ENCODE data around the gene LTB4R. TPM values are rescaled to one million over a fixed set of nuclear protein-coding genes. Genes with fewer than 3 reads are reported as not detected.

The LTB4R gene
- 3.1 to 6.1 TPM (median 5.2 TPM) in 5 replicates for total RNA-seq (2022; extraction: Qiagen RNA extraction)

DNA sequence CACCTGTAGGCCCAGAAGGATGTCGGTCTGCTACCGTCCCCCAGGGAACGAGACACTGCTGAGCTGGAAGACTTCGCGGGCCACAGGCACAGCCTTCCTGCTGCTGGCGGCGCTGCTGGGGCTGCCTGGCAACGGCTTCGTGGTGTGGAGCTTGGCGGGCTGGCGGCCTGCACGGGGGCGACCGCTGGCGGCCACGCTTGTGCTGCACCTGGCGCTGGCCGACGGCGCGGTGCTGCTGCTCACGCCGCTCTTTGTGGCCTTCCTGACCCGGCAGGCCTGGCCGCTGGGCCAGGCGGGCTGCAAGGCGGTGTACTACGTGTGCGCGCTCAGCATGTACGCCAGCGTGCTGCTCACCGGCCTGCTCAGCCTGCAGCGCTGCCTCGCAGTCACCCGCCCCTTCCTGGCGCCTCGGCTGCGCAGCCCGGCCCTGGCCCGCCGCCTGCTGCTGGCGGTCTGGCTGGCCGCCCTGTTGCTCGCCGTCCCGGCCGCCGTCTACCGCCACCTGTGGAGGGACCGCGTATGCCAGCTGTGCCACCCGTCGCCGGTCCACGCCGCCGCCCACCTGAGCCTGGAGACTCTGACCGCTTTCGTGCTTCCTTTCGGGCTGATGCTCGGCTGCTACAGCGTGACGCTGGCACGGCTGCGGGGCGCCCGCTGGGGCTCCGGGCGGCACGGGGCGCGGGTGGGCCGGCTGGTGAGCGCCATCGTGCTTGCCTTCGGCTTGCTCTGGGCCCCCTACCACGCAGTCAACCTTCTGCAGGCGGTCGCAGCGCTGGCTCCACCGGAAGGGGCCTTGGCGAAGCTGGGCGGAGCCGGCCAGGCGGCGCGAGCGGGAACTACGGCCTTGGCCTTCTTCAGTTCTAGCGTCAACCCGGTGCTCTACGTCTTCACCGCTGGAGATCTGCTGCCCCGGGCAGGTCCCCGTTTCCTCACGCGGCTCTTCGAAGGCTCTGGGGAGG is at the start of gene LTB4R:
LTB4R (plus strand) TSS at position 857 of the 959 bp plus-strand sequence. CDS start 4,150 bp downstream, outside the sequence.

DNA sequence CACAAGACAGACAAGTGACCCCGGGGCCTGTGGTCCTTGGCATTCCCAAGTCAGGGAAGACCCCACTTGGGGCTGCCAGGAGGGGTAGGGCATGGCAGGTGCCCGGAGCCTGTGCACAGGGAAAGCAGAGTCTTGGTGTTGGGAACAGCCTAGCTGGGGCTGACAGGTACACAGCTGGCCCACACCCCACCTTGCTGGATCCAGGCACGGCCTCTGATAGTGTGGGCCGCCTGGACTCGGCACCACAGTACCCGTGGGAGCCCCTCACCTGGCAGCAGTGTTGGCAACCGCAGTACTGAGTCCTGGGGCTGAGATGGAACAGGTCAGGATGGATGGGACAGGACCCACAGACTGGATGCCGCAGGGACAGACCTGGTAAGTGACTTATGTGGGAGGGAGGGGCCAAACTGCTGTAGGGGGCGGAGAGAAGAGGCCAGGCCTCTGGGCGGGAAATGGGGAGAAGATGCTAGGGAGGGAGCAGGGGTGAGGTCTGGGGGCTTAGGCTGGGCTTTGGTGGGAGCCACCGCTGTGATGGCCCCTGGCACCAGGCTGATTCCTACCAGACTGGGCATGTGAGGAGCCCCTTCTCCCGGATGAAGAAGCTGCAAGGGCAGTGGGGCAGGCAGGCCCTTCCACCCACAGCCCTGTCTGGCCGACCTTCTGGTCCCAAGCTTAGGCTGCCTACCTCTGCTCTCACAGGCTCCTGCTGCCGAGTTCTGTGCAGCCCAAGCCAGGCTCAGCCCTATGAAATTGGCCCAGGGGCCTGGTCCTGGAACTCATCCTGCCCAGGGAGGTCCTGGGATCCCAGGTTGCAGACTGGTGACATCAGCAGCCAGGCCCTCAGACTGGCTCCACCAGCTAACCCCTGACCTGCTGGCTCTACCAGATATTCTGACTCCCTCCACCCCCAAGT is 48.2 kb upstream of the LTB4R start, which contains the start of gene TGM1:
TGM1 (minus strand) TSS at position 357 of the 913 bp plus-strand sequence. CDS start 825 bp downstream, outside the sequence.

DNA sequence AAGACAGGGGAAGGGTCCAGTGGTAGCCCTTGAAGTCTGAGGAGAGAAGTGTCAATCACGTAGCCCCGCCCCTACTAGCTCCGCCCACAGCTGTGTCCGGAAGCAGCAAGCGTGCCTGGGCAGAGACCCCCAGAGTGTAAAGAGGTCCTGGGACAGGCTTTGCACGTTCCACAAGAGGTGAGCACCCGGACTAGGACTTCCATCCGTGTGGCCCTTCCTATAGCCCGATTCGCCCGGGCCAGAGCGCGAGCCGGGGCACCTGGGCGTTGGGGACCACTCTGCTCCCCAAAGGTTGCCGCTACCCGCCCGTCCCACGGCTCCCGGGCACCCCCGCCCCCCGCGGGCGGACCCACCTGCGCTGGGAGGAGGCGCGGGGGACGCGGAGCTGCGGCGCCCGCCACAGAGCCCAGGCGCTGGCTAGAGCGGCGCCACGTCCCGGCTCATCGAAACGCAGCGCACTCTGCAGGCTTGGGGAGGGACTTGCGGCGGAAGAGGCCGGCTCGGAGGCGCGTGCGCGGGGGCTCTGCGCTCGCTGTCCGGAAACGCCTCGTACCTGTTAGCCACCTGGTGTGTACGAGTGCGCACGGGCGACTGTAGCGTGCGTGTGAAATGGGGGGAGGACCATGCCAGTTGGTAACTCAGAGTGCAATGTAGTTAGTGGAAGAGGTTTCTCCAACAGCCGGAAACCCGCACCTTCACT is 40.0 kb upstream of the LTB4R start, which contains the start of gene RABGGTA:
RABGGTA (minus strand) TSS at position 464 of the 700 bp plus-strand sequence. CDS start 482 bp downstream, outside the sequence.

GRCh38 chr14:24299255-24300191 is 11.8 kb upstream of the LTB4R start, which contains the start of the genes DHRS1 and NOP9:
TSS of gene DHRS1 (minus strand) at chr14:24299780. CDS start at chr14:24299106, 674 bp downstream.
TSS of gene NOP9 (plus strand) at chr14:24299850. CDS start at chr14:24299955, 105 bp downstream.

GRCh38 chr14:24307575-24308341 is 3.5 kb upstream of the LTB4R start, which contains the start of gene CIDEB:
TSS of gene CIDEB (minus strand) at chr14:24307977. CDS start at chr14:24307858, 119 bp downstream.

GRCh38 chr14:24309538-24310264 is 1.6 kb upstream of the LTB4R start, which contains the start of gene LTB4R2:
TSS of gene LTB4R2 (plus strand) at chr14:24310140. CDS start at chr14:24310665, 525 bp downstream.

GRCh38 chr14:24334431-24335291 is 23.4 kb downstream of the LTB4R start, which contains the start of gene ADCY4:
TSS of gene ADCY4 (minus strand) at chr14:24335071. CDS start at chr14:24334652, 419 bp downstream.

GRCh38 chr14:24339284-24340151 is 28.2 kb downstream of the LTB4R start, which contains the start of gene RIPK3:
TSS of gene RIPK3 (minus strand) at chr14:24339991. CDS start at chr14:24339826, 165 bp downstream.

Other genes with a start within 250 kb of the LTB4R start
- gene CPNE6, start 239.9 kb upstream of the LTB4R start, total RNA-seq (2022; extraction: Qiagen RNA extraction) = 0.05 to 0.12 TPM (median 0.06 TPM) in 4 of 5 replicates, not detected in the other
- gene PCK2, start 217.2 kb upstream of the LTB4R start, total RNA-seq (2022; extraction: Qiagen RNA extraction) = 17.2 to 22.3 TPM (median 20.2 TPM) in 5 replicates
- gene DCAF11, start 196.7 kb upstream of the LTB4R start, total RNA-seq (2022; extraction: Qiagen RNA extraction) = 20.3 to 26.4 TPM (median 20.7 TPM) in 5 replicates
- 0.74 to 1.1 TPM (median 0.98 TPM) in 5 replicates for gene NRL, start 196.6 kb upstream of the LTB4R start, total RNA-seq (2022; extraction: Qiagen RNA extraction)
- 0.10 to 0.13 TPM in 2 of 5 replicates, not detected in the others for gene FITM1, start 180.8 kb upstream of the LTB4R start, total RNA-seq (2022; extraction: Qiagen RNA extraction)
- gene PSME1, start 175.3 kb upstream of the LTB4R start, total RNA-seq (2022; extraction: Qiagen RNA extraction) = 158 to 182 TPM (median 161 TPM) in 5 replicates
- 46.5 to 62.7 TPM (median 58.0 TPM) in 5 replicates for gene EMC9, start 169.9 kb upstream of the LTB4R start, total RNA-seq (2022; extraction: Qiagen RNA extraction)
- 150 to 197 TPM (median 159 TPM) in 5 replicates for gene PSME2, start 164.9 kb upstream of the LTB4R start, total RNA-seq (2022; extraction: Qiagen RNA extraction)
- gene RNF31, start 164.0 kb upstream of the LTB4R start, total RNA-seq (2022; extraction: Qiagen RNA extraction) = 20.3 to 33.7 TPM (median 32.3 TPM) in 5 replicates
- 15.6 to 20.2 TPM (median 16.5 TPM) in 5 replicates for gene IRF9, start 150.2 kb upstream of the LTB4R start, total RNA-seq (2022; extraction: Qiagen RNA extraction)
- gene REC8, start 139.4 kb upstream of the LTB4R start, total RNA-seq (2022; extraction: Qiagen RNA extraction) = 2.7 to 5.3 TPM (median 3.3 TPM) in 5 replicates
- 75.4 to 87.1 TPM (median 80.0 TPM) in 5 replicates for gene IPO4, start 122.7 kb upstream of the LTB4R start, total RNA-seq (2022; extraction: Qiagen RNA extraction)
- gene TM9SF1, start 116.1 kb upstream of the LTB4R start, total RNA-seq (2022; extraction: Qiagen RNA extraction) = 60.6 to 69.9 TPM (median 64.6 TPM) in 5 replicates
- not detected in 5 replicates for gene TSSK4, start 105.8 kb upstream of the LTB4R start, total RNA-seq (2022; extraction: Qiagen RNA extraction)
- 78.2 to 100.0 TPM (median 79.3 TPM) in 5 replicates for gene CHMP4A, start 98.0 kb upstream of the LTB4R start, total RNA-seq (2022; extraction: Qiagen RNA extraction)
- gene MDP1, start 95.4 kb upstream of the LTB4R start, total RNA-seq (2022; extraction: Qiagen RNA extraction) = 28.9 to 33.7 TPM (median 31.1 TPM) in 5 replicates
- gene NEDD8, start 79.1 kb upstream of the LTB4R start, total RNA-seq (2022; extraction: Qiagen RNA extraction) = 433 to 471 TPM (median 446 TPM) in 5 replicates
- 53.0 to 66.2 TPM (median 54.3 TPM) in 5 replicates for gene GMPR2, start 78.6 kb upstream of the LTB4R start, total RNA-seq (2022; extraction: Qiagen RNA extraction)
- gene TINF2, start 68.9 kb upstream of the LTB4R start, total RNA-seq (2022; extraction: Qiagen RNA extraction) = 33.4 to 37.5 TPM (median 36.9 TPM) in 5 replicates
- 0.93 to 1.8 TPM (median 1.1 TPM) in 5 replicates for gene TGM1, start 48.3 kb upstream of the LTB4R start, total RNA-seq (2022; extraction: Qiagen RNA extraction)
- gene RABGGTA, start 39.9 kb upstream of the LTB4R start, total RNA-seq (2022; extraction: Qiagen RNA extraction) = 15.8 to 17.3 TPM (median 16.6 TPM) in 5 replicates
- 9.9 to 12.1 TPM (median 12.0 TPM) in 5 replicates for gene DHRS1, start 11.7 kb upstream of the LTB4R start, total RNA-seq (2022; extraction: Qiagen RNA extraction)
- gene NOP9, start 11.7 kb upstream of the LTB4R start, total RNA-seq (2022; extraction: Qiagen RNA extraction) = 13.4 to 16.4 TPM (median 14.4 TPM) in 5 replicates
- 0.12 to 0.26 TPM (median 0.23 TPM) in 5 replicates for gene CIDEB, start 3.5 kb upstream of the LTB4R start, total RNA-seq (2022; extraction: Qiagen RNA extraction)
- gene LTB4R2, start 1.4 kb upstream of the LTB4R start, total RNA-seq (2022; extraction: Qiagen RNA extraction) = 2.4 to 5.1 TPM (median 4.0 TPM) in 5 replicates
- gene ADCY4, start 23.6 kb downstream of the LTB4R start, total RNA-seq (2022; extraction: Qiagen RNA extraction) = not detected in 5 replicates
- gene RIPK3, start 28.5 kb downstream of the LTB4R start, total RNA-seq (2022; extraction: Qiagen RNA extraction) = not detected in 5 replicates
- 0.05 to 0.31 TPM (median 0.07 TPM) in 5 replicates for gene NFATC4, start 56.7 kb downstream of the LTB4R start, total RNA-seq (2022; extraction: Qiagen RNA extraction)
- gene NYNRIN, start 87.5 kb downstream of the LTB4R start, total RNA-seq (2022; extraction: Qiagen RNA extraction) = 0.31 to 0.44 TPM (median 0.41 TPM) in 5 replicates
- gene CBLN3, start 118.2 kb downstream of the LTB4R start, total RNA-seq (2022; extraction: Qiagen RNA extraction) = 1.0 to 1.7 TPM (median 1.3 TPM) in 5 replicates
- gene KHNYN, start 118.5 kb downstream of the LTB4R start, total RNA-seq (2022; extraction: Qiagen RNA extraction) = 22.8 to 28.3 TPM (median 24.8 TPM) in 5 replicates
- 40.2 to 54.8 TPM (median 51.8 TPM) in 5 replicates for gene SDR39U1, start 131.3 kb downstream of the LTB4R start, total RNA-seq (2022; extraction: Qiagen RNA extraction)
- not detected in 5 replicates for gene CMA1, start 196.8 kb downstream of the LTB4R start, total RNA-seq (2022; extraction: Qiagen RNA extraction)